HG03520 (cell line): ENCODE measurements around the gene CRB2.

Source experiments
- ATAC-seq: cut with Tn5 transposase; IDR thresholded peaks from one replicate; pipeline ENCODE4 v1.9.1; 2021; ENCODE audit warnings: mild to moderate bottlenecking, moderate library complexity; ENCODE audit not compliant: unreplicated experiment

Gene CRB2

GRCh38 chr9:123361731-123362510 lies 5.9 kb downstream of the CRB2 start:
- ATAC-seq, result no peak

DNA sequence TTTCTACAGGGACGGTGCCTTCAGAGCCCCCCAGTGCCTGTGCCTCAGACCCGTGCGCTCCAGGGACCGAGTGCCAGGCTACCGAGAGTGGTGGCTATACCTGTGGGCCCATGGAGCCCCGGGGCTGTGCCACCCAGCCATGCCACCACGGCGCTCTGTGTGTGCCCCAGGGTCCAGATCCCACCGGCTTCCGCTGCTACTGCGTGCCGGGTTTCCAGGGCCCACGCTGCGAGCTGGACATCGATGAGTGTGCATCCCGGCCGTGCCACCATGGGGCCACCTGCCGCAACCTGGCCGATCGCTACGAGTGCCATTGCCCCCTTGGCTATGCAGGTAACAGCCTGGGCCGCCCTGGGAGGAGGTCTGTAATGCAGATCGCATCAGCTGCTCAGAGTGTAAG lies 6.9 kb downstream of the CRB2 start:
- ATAC-seq, result no peak

DNA sequence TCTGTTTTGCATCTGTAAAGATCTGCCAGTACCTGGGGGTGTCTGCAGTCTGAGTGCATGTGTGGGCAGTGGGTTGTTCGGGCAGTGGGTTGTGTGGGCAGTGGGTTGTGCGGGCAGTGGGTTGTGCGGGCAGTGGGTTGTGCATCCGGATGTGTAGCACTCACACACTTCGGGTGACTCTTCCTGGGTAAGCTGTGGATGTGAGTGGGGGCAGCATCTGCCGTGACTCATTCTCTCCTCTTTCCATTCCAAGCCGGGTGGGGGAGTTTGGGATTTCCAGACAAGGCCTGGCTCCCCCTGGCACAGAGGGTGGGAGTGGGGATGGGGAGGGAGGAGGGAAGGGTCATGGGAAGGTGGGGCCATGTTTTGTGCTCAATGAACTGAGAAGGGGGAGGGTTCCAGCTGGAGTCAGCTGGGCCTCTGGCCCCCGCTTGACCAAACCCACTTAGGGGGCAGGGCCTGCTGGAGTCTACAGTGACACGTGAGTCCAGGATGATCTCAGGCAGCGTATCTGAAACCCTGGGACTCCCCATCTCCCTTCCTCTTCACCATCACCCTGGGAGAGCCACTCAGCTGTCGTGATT lies 8.3 kb downstream of the CRB2 start:
- ATAC-seq, result no peak

GRCh38 chr9:123365287-123365880 lies 9.4 kb downstream of the CRB2 start:
- ATAC-seq, result no peak

DNA sequence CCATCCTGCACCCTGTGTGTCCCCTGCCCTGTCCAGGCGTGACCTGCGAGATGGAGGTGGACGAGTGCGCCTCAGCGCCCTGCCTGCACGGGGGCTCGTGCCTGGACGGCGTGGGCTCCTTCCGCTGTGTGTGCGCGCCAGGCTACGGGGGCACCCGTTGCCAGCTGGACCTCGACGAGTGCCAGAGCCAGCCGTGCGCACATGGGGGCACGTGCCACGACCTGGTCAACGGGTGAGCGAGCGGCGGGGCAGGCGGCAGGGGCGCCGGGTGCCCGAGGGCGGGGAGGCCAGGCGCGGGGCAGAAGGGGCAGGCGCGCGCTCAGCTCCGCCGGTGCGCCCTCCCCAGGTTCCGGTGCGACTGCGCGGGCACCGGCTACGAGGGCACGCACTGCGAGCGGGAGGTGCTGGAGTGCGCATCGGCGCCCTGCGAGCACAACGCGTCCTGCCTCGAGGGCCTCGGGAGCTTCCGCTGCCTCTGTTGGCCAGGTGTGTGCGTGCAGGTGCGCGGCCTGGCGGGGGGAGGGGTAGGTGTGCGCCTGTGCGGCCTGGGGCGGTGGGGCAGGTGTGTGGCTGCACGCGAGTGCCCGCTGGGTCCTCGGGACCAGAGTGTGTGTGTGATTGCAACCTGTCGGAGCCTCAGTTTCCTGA lies 10.0 kb downstream of the CRB2 start:
- no peak for ATAC-seq

- ATAC-seq, result no peak
Observed at GRCh38 chr9:123368023-123368422, 12.0 kb downstream of the CRB2 start.

GRCh38 chr9:123368536-123369153 lies 12.6 kb downstream of the CRB2 start:
- ATAC-seq, result no peak

DNA sequence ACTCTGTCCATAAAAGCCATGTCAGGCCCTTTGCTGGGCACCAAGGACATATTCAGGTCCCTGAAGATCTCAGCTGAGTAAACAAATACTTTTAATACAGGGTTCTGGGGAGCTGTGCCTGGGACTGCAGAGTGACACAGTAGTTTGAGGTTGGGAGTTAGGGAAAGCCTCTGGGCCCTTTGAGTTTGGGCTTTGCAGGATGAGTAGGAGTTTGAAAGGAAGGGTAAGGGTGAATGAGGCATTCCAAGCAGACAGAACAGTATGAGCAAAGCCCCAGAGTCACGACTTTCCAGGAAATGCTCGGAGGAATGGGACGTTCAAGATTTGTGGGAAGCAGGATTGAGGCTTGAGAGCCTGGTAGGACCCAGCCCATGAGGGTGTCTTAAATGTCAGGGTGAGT lies 13.3 kb downstream of the CRB2 start:
- no peak for ATAC-seq

DNA sequence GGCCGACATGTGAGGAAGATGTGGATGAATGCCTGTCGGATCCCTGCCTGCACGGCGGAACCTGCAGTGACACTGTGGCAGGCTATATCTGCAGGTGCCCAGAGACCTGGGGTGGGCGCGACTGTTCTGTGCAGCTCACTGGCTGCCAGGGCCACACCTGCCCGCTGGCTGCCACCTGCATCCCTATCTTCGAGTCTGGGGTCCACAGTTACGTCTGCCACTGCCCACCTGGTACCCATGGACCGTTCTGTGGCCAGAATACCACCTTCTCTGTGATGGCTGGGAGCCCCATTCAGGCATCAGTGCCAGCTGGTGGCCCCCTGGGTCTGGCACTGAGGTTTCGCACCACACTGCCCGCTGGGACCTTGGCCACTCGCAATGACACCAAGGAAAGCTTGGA lies 14.1 kb downstream of the CRB2 start:
- ATAC-seq, result no peak

DNA sequence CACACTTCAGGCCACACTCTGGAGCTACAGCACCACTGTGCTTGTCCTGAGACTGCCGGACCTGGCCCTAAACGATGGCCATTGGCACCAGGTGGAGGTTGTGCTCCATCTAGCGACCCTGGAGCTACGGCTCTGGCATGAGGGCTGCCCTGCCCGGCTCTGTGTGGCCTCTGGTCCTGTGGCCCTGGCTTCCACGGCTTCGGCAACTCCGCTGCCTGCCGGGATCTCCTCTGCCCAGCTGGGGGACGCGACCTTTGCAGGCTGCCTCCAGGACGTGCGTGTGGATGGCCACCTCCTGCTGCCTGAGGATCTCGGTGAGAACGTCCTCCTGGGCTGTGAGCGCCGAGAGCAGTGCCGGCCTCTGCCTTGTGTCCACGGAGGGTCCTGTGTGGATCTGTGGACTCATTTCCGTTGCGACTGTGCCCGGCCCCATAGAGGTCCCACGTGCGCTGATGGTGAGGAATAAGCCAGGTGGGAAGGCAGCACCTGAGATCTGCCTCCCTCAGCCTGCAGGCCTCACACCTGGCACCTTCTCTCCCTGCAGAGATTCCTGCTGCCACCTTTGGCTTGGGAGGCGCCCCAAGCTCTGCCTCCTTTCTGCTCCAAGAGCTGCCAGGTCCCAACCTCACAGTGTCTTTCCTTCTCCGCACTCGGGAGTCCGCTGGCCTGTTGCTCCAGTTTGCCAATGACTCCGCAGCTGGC lies 14.7 kb downstream of the CRB2 start:
- no peak for ATAC-seq

DNA sequence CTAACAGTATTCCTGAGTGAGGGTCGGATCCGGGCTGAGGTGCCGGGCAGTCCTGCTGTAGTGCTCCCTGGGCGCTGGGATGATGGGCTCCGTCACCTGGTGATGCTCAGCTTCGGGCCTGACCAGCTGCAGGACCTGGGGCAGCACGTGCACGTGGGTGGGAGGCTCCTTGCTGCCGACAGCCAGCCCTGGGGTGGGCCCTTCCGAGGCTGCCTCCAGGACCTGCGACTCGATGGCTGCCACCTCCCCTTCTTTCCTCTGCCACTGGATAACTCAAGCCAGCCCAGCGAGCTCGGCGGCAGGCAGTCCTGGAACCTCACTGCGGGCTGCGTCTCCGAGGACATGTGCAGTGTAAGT lies 15.2 kb downstream of the CRB2 start:
- ATAC-seq, result no peak

DNA sequence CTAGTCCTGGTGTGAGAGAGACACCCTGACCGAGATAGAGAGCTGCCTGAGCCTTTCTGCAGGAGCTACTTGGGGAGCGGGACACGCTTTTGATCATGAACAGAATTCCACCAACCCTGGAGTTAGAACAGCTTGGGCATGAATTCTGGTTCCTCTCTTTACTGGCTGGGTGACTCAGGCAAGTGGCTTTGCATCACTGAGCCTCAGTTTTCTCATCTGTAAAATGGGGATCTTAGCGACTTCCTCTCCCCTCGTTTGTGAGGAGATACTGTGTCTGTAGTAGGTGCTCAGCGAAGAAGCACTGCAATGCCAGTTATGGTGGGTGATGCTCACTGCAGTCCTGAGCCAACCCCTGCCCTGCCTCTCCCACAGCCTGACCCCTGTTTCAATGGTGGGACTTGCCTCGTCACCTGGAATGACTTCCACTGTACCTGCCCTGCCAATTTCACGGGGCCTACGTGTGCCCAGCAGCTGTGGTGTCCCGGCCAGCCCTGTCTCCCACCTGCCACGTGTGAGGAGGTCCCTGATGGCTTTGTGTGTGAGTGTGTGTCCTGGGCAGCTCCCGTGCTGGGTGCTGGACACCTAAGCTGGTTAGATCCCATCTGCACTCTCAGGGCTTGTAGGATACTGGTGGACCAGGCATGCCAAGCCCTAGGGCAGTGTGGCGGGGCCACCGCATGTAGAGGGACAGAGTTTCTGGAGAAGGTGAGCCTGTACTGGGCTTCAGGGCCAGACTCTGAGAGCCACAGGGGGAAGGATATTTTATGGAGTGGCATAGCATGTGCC lies 16.0 kb downstream of the CRB2 start:
- ATAC-seq, result no peak

- no peak for ATAC-seq
Observed at GRCh38 chr9:123372766-123373446, 16.9 kb downstream of the CRB2 start.

DNA sequence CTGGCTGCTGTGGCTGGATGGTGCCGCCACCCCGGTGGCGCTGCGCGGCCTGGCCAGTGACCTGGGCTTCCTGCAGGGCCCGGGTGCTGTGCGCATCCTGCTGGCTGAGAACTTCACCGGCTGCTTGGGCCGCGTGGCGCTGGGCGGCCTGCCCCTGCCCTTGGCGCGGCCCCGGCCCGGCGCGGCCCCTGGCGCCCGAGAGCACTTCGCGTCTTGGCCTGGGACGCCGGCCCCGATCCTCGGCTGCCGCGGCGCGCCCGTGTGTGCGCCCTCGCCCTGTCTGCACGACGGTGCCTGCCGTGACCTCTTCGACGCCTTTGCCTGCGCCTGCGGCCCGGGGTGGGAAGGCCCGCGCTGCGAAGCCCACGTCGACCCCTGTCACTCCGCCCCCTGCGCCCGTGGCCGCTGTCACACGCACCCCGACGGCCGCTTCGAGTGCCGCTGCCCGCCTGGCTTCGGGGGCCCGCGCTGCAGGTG lies 17.5 kb downstream of the CRB2 start:
- ATAC-seq, result no peak

DNA sequence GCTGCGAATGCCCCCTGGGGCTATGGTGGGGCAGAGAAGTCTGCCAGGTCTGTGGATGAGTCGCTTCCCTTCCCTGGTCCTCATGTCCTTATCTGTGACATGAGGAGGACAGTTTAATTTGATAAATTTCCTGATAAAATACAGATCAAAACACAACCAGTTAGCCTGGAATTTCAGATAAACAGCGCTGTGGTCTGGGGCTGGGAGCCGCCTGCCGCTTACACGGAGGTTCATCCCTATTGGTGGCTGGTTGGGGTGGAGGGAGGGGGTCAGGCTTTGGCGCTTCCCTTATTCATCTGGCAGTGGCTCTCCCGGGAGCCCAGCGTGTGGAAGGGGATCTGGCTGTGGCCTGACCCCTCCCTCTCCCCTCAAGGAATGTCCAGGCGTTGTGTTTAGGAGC lies 17.9 kb downstream of the CRB2 start:
- ATAC-seq, result no peak

DNA sequence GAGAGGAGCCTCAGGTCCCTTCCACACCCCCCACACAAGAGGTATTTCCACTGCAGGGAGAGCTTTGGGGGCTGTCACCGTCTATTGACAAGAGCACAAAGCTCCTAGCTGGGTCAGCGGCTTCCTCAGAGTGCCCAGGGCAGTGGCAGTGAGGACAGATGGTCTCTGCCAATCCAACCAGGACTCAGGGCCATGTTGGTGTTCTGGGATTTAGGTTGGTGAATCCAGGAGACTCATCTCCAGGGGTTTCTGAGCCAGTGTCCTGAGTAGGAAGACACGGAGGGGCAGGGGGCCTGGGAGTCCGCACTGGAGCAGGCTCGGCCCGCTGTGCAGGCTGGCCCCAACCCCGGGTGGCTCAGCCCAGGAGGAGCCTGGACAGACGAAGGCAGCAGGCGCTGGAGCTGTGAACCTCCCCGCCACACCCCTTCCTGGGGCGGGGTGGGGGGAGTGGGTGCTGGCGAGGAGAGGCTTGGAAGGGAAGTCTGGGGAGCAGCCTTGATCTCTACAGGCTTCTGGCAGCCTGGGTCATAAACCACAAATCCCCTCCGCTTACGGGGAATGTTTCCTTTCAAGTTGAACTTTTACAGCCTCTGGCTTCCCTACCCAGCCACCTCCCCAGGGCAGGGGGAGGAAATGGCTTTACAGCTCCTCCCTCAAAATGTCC lies 19.6 kb downstream of the CRB2 start:
- no peak for ATAC-seq

GRCh38 chr9:123376218-123377071 lies 20.4 kb downstream of the CRB2 start:
- ATAC-seq, result no peak
